Neutrophil (primary cell): Measurements from ENCODE around the gene ALKBH7.

ENCODE experiments used
- H3K27ac ChIP-seq: fragments of 200-600 bp; sonication (generic); 2 replicates; pipeline ENCODE4 v1.5.1; 2016; ENCODE audit warnings: mild to moderate bottlenecking, moderate library complexity
- H3K27me3 ChIP-seq: fragments of 200-600 bp; sonication (generic); 2 replicates; pipeline ENCODE4 v1.6.0; 2016; ENCODE audit warnings: mild to moderate bottlenecking
- H3K36me3 ChIP-seq: fragments of 200-600 bp; sonication (generic); 2 replicates; pipeline ENCODE4 v1.5.1; 2017
- H3K4me1 ChIP-seq, 2 experiments: fragments of 200-600 bp in 1 of 2; sonication (generic) in 1 of 2; 1 replicate in 1 of 2; 2 replicates in 1 of 2; pipeline versions ENCODE4 v1.5.1 to v1.6.1; 2013 to 2016; ENCODE audit warnings: low read depth in 1 of 2, low read length in 1 of 2, mild to moderate bottlenecking in 1 of 2, moderate library complexity in 1 of 2; ENCODE audit not compliant: control insufficient read depth in 1 of 2, insufficient read depth in 1 of 2
- H3K4me3 ChIP-seq, 2 experiments: fragments of 200-600 bp in 1 of 2; sonication (generic) in 1 of 2; 1 replicate in 1 of 2; 2 replicates in 1 of 2; pipeline ENCODE4 v1.5.1; 2013 to 2016; ENCODE audit warnings: low read depth in 1 of 2, low read length in 1 of 2, mild to moderate bottlenecking in 1 of 2, moderate library complexity in 1 of 2
- H3K9me3 ChIP-seq: fragments of 200-600 bp; sonication (generic); 2 replicates; pipeline ENCODE4 v1.5.1; 2016
- CTCF ChIP-seq: fragments of 200-600 bp; sonication (generic); IDR thresholded peaks from 2 replicates; pipeline ENCODE4 v1.5.1; 2016; ENCODE audit warnings: antibody characterized with exemption

ALKBH7 gene

GRCh38 chr19:6413291-6413690, 40.7 kb downstream of the ALKBH7 start:
- Histone ChIP-seq H3K36me3 (peaks cover 46% of the 10 kb centered on the region), H3K4me1 (no peaks in the 10 kb centered on the region), H3K9me3 (no peaks in the 10 kb centered on the region), H3K27ac (no peak overlapping the region), H3K27me3 (no peaks in the 10 kb centered on the region), H3K4me3 (no peak overlapping the region)
- no peak for TF ChIP-seq CTCF

GRCh38 chr19:6413721-6414643, 41.4 kb downstream of the ALKBH7 start:
- Histone ChIP-seq H3K27me3 (no peaks in the 10 kb centered on the region), H3K27ac (no peak overlapping the region), H3K4me3 (no peak overlapping the region), H3K36me3 (peaks cover 53% of the 10 kb centered on the region), H3K9me3 (no peaks in the 10 kb centered on the region), H3K4me1 (no peaks in the 10 kb centered on the region)
- no peak for TF ChIP-seq CTCF

DNA sequence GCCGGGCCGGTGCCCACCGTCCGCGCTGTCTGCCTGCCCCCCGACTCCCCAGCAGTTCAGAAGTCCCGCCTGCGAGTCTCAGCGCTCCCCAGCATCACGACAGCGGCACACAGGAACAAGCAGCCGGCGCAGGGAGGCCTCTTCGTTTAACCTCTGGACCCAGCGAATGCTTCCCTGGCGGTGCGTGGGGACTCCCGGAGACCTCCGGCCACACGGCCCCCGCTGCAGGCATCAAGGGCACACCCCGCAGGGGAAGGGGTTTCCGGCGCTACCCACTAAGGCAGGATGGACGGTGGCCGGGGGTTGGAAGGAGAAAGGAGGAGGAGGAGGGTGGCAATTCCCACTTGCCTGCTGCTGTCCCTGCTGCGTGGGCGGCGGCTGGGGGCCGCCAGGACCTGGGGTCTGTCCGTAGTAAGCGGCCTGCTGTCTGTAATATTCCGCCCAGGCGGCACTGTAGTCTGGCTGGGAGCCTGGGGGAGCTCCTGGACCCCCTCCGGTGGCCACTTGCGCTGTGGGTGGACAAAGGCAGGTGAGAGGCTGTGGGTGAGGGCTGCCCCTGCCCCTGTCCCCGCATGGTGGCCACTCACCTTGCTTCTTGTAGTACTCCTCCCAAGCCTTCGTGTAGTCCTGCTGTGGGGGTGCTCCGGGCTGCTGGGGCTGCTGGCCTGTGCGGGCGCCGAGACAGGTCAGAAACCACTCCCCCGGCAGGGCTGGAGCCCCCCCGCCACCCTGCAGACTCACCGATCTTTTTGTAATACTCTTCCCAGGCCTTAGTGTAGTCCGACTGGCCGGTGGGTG, 42.4 kb downstream of the ALKBH7 start:
- TF ChIP-seq CTCF: no peak
- peaks cover 63% of the 10 kb centered on the region for H3K36me3 ChIP-seq

GRCh38 chr19:6415591-6416190, 43.1 kb downstream of the ALKBH7 start:
- Histone ChIP-seq H3K27ac (no peak overlapping the region), H3K4me1 (no peaks in the 10 kb centered on the region), H3K9me3 (no peaks in the 10 kb centered on the region), H3K4me3 (no peak overlapping the region), H3K36me3 (peaks cover 70% of the 10 kb centered on the region), H3K27me3 (no peaks in the 10 kb centered on the region)
- TF ChIP-seq CTCF: no peak

More for the DNA sequence above, 42.4 kb downstream of the ALKBH7 start:
- Histone ChIP-seq H3K4me3 (no peak overlapping the region), H3K27me3 (no peaks in the 10 kb centered on the region), H3K9me3 (no peaks in the 10 kb centered on the region), H3K27ac (no peak overlapping the region), H3K4me1 (no peaks in the 10 kb centered on the region)

GRCh38 chr19:6416658-6417405, 44.2 kb downstream of the ALKBH7 start:
- no peaks in the 10 kb centered on the region for H3K9me3 ChIP-seq
- peaks cover 76% of the 10 kb centered on the region for H3K36me3 ChIP-seq
- no peak overlapping the region for H3K27ac ChIP-seq
- no peak overlapping the region for H3K4me3 ChIP-seq
- TF ChIP-seq CTCF: no peak
- H3K4me1 ChIP-seq: no peaks in the 10 kb centered on the region
- no peaks in the 10 kb centered on the region for H3K27me3 ChIP-seq
